H1 (cell line): ENCODE data around the gene NUP133. TPM values are rescaled to one million over a fixed set of nuclear protein-coding genes. Genes with fewer than 3 reads are reported as not detected.

Experiments
- CEBPB ChIP-seq: IDR thresholded peaks from 2 replicates; pipeline ENCODE4 v1.6.1; 2012; ENCODE audit warnings: low read depth, low read length
- CHD1 ChIP-seq: IDR thresholded peaks from 2 replicates; pipeline ENCODE4 v1.6.1; 2012; ENCODE audit warnings: low read depth, low read length, improper control_type of control experiment
- CHD7 ChIP-seq: fragments of 300-600 bp; sonication (generic); IDR thresholded peaks from 2 replicates; pipeline ENCODE4 v1.7.1; 2012; ENCODE audit warnings: low read length, moderate library complexity, mild to moderate bottlenecking, inconsistent platforms; ENCODE audit not compliant: insufficient replicate concordance
- EP300 ChIP-seq, 2 experiments: IDR thresholded peaks; 1 replicate in 1 of 2; 2 replicates in 1 of 2; pipeline ENCODE4 v1.6.1; 2011 to 2012; ENCODE audit warnings: low read depth in 2 of 2, low read length in 2 of 2, mild to moderate bottlenecking in 2 of 2, borderline replicate concordance in 1 of 2, inconsistent platforms in 1 of 2, moderate library complexity in 1 of 2
- HDAC2 ChIP-seq, 2 experiments: fragments of 300-600 bp in 1 of 2; sonication (generic) in 1 of 2; IDR thresholded peaks; 2 replicates each; pipeline ENCODE4 v1.6.1; 2011 to 2012; ENCODE audit warnings: low read depth in 2 of 2, low read length in 2 of 2, mild to moderate bottlenecking in 2 of 2, moderate library complexity in 2 of 2, borderline replicate concordance in 1 of 2, inconsistent platforms in 1 of 2
- POLR2A ChIP-seq, 2 experiments: IDR thresholded peaks; 1 replicate in 1 of 2; 2 replicates in 1 of 2; pipeline ENCODE4 v1.6.1; 2011; ENCODE audit warnings: low read depth in 2 of 2, low read length in 2 of 2, mild to moderate bottlenecking in 2 of 2; ENCODE audit errors: control extremely low read depth in 1 of 2
- RAD21 ChIP-seq, 2 experiments: IDR thresholded peaks in 1 of 2; conservative IDR thresholded peaks in 1 of 2; 2 replicates each; pipeline ENCODE4 v1.6.1; 2011; ENCODE audit warnings: low read depth in 2 of 2, low read length in 2 of 2, improper control_type of control experiment in 1 of 2, inconsistent platforms in 1 of 2, mild to moderate bottlenecking in 1 of 2, moderate library complexity in 1 of 2
- TAF1 ChIP-seq: IDR thresholded peaks from 2 replicates; pipeline ENCODE4 v1.6.1; 2011; ENCODE audit warnings: mild to moderate bottlenecking, low read depth, low read length
- polyA plus RNA-seq, 7 experiments: library from polyadenylated mRNA; depleted of rRNA in 3 of 7; stranded (reverse) in 5 of 7; unstranded in 2 of 7; fragments of >200 nt in 5 of 7; fragments of 200-250 nt in 2 of 7; gene quantifications; 1 replicate in 5 of 7; 2 replicates in 1 of 7; 4 replicates in 1 of 7; pipeline versions ENCODE4 v1.2.1 to v1.2.3, GENCODE V29; 2011 to 2013; ENCODE audit warnings: missing spikeins in 2 of 7, mixed read lengths in 2 of 7
- total RNA-seq: library from RNA; stranded (reverse); fragmentation: NEBNext Ultra II Directional; extraction: Animal tissue kit (Norgen Biotek cat#: 25700); gene quantifications from 2 replicates; pipeline ENCODE4 v1.2.1, GENCODE V29; 2021
- TF ChIP-seq, protein P1 (sequence below), 3 experiments: IDR thresholded peaks; 1 replicate in 2 of 3; 2 replicates in 1 of 3; pipeline versions ENCODE4 v1.5.1 to v1.6.1; 2011; ENCODE audit warnings: low read length in 3 of 3, mild to moderate bottlenecking in 3 of 3, inconsistent platforms in 2 of 3, low read depth in 1 of 3, moderate library complexity in 1 of 3; ENCODE audit not compliant: insufficient read depth in 1 of 3; ENCODE audit errors: control extremely low read depth in 1 of 3

NUP133 gene
- total and polyA plus RNA-seq, 2 of the 8 experiments (the other 6 are each of a cell fraction or from before 2014, with no cell fraction given) = 20.6 to 72.1 TPM

DNA sequence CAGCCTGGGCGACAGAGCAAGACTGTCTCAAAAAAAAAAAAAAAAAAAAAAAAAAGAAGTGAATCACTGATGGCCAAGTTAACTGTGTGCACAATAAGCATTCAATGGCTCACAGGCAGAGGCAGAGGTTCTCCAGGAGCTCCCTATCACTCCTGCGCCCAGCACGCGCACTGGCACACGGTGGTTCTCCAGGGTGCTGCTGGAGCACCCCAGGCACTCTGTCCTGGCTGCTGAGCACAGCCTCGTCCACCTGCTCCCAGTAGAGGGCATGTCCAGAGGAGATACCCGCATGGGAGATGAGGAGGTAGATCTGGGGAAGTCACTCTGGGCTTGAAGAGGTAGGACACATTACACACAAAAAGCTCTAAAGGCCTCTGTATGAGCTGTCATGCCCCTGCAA is 21.5 kb upstream of the NUP133 start (continued):
- TF ChIP-seq CHD7 (no peak), RAD21 (IDR thresholded peaks at IDR 0.05 in 1 of 2, conservative IDR thresholded peaks at IDR 0.05 in 1 of 2; ENCODE audit: low read depth in 2 of 2, low read length in 2 of 2) (no peak), HDAC2 (IDR thresholded peaks at IDR 0.05; ENCODE audit: borderline replicate concordance in 1 of 2, low read depth in 2 of 2, low read length in 2 of 2) (no peak), TAF1 (no peak), CEBPB (no peak), POLR2A (IDR thresholded peaks at IDR 0.05; ENCODE audit: control extremely low read depth in 1 of 2, low read depth in 2 of 2, low read length in 2 of 2) (no peak), EP300 (IDR thresholded peaks at IDR 0.05; ENCODE audit: borderline replicate concordance in 1 of 2, low read depth in 2 of 2, low read length in 2 of 2) (no peak), CHD1 (no peak)
- TF ChIP-seq, protein P1, sequence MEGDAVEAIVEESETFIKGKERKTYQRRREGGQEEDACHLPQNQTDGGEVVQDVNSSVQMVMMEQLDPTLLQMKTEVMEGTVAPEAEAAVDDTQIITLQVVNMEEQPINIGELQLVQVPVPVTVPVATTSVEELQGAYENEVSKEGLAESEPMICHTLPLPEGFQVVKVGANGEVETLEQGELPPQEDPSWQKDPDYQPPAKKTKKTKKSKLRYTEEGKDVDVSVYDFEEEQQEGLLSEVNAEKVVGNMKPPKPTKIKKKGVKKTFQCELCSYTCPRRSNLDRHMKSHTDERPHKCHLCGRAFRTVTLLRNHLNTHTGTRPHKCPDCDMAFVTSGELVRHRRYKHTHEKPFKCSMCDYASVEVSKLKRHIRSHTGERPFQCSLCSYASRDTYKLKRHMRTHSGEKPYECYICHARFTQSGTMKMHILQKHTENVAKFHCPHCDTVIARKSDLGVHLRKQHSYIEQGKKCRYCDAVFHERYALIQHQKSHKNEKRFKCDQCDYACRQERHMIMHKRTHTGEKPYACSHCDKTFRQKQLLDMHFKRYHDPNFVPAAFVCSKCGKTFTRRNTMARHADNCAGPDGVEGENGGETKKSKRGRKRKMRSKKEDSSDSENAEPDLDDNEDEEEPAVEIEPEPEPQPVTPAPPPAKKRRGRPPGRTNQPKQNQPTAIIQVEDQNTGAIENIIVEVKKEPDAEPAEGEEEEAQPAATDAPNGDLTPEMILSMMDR (IDR thresholded peaks at IDR 0.05; ENCODE audit: control extremely low read depth in 1 of 3, insufficient read depth in 1 of 3, low read depth in 1 of 3, low read length in 3 of 3) = no peak
